Prostate gland (tissue), 2 donors: Measurements from ENCODE around the gene RIPK4.

ENCODE experiments used
- CTCF ChIP-seq, 4 experiments: fragments of 200-600 bp in 2 of 4; fragments of 450-650 bp in 2 of 4; sonication (generic) in 2 of 4; IDR thresholded peaks; 1 replicate in 3 of 4; 2 replicates in 1 of 4; pipeline ENCODE4 v1.5.1; 2016 to 2019; ENCODE audit warnings: antibody characterized with exemption in 4 of 4, mild to moderate bottlenecking in 2 of 4, moderate library complexity in 2 of 4
- POLR2A ChIP-seq: fragments of 450-650 bp; IDR thresholded peaks from one replicate; pipeline ENCODE4 v1.6.1; 2016; ENCODE audit warnings: antibody characterized with exemption, mild to moderate bottlenecking
- POLR2AphosphoS5 ChIP-seq: sonication (generic); formaldehyde crosslinking; IDR thresholded peaks from one replicate; pipeline ENCODE4 v1.6.1; 2017; ENCODE audit warnings: antibody characterized with exemption

- TF ChIP-seq POLR2A (no peak), CTCF (IDR thresholded peaks at IDR 0.05) (no peak), POLR2AphosphoS5 (no peak)
Observed at GRCh38 chr21:41707960-41708330, 58.9 kb downstream of the RIPK4 start.
